NCI-H2227 (cell line): ENCODE measurements around the gene SIGMAR1.

ENCODE experiments used
- DNase-seq: peaks from one replicate; lab custom pipeline; 2025; ENCODE audit not compliant: unreplicated experiment; lab: John Stamatoyannopoulos, UW

Gene SIGMAR1

GRCh38 chr9:34633166-34633565, 4.4 kb downstream of the SIGMAR1 start:
- no peak for DNase-seq

GRCh38 chr9:34630402-34631154, 7.0 kb downstream of the SIGMAR1 start:
- no peak for DNase-seq

GRCh38 chr9:34629491-34629808, 8.1 kb downstream of the SIGMAR1 start:
- no peak for DNase-seq

- peak; percentile 52 for DNase-seq
Measured at GRCh38 chr9:34628656-34629490, 8.7 kb downstream of the SIGMAR1 start, which contains the start of gene ARID3C. Gene ARID3C (minus strand): TSS chr9:34629066. CDS start chr9:34628014, 1,052 bp downstream.

- no peak for DNase-seq
Measured at GRCh38 chr9:34627716-34628655, 9.6 kb downstream of the SIGMAR1 start.

GRCh38 chr9:34625186-34625486, 12.5 kb downstream of the SIGMAR1 start:
- no peak for DNase-seq

GRCh38 chr9:34624475-34625185, 13.0 kb downstream of the SIGMAR1 start:
- DNase-seq, result no peak

- DNase-seq, result no peak
Measured at GRCh38 chr9:34623374-34624235, 14.0 kb downstream of the SIGMAR1 start.

- peak; percentile 92 for DNase-seq
Measured at GRCh38 chr9:34620061-34620994, 17.3 kb downstream of the SIGMAR1 start, which contains the start of gene DCTN3. Gene DCTN3 (minus strand): TSS chr9:34620495. CDS start chr9:34620464, 31 bp downstream.

GRCh38 chr9:34615132-34615531, 22.5 kb downstream of the SIGMAR1 start:
- DNase-seq, result no peak

- DNase-seq, result peak; percentile 82
Measured at GRCh38 chr9:34612788-34613390, 24.7 kb downstream of the SIGMAR1 start.

GRCh38 chr9:34611811-34612787, 25.5 kb downstream of the SIGMAR1 start, which contains the start of gene RPP25L:
Gene RPP25L (minus strand): TSS chr9:34612097. CDS start chr9:34611296, 801 bp downstream.
- DNase-seq, result peak; percentile 92

- DNase-seq, result no peak
Measured at GRCh38 chr9:34611251-34611810, 26.3 kb downstream of the SIGMAR1 start.

GRCh38 chr9:34610434-34611206, 27.0 kb downstream of the SIGMAR1 start:
- DNase-seq, result no peak

- no peak for DNase-seq
Measured at GRCh38 chr9:34607331-34607730, 30.3 kb downstream of the SIGMAR1 start.

GRCh38 chr9:34606905-34607304, 30.7 kb downstream of the SIGMAR1 start:
- no peak for DNase-seq
